Cardiac septum (tissue), 1 donor: Measurements from ENCODE around the gene KCNS3. TPM values are rescaled to one million over a fixed set of nuclear protein-coding genes. Genes with fewer than 3 reads are reported as not detected.

Experiments used
- DNase-seq: peaks from one replicate; pipeline ENCODE4 v3.0.0-alpha.2; 2020; ENCODE audit warnings: low spot score
- intact Hi-C: fragments of 100-400 bp; cut with DNase I; formaldehyde crosslinking; loops from one replicate; pipeline ENCODE4 v1.14.0; 2022
- total RNA-seq: library from RNA; stranded (reverse); fragmentation: NEBNext Ultra II Directional; extraction: Animal tissue kit (Norgen Biotek cat#: 25700); gene quantifications from one replicate; pipeline ENCODE4 v1.2.1, GENCODE V29; 2021
- donor health status: DM: no; HTN: no; CAD: no.

The KCNS3 gene
- total RNA-seq, 1 donor from 2014 or later: 3.7 TPM

GRCh38 chr2:17873021-17873420 is 5.4 kb upstream of the KCNS3 start:
- intact Hi-C loops: no loop called here
- no peak for DNase-seq

- no peak for DNase-seq
- intact Hi-C loops: no loop called here
These were observed 1.9 kb upstream of the KCNS3 start for GRCh38 chr2:17876590-17876989.

GRCh38 chr2:17877811-17878280 is 621 bp upstream of the KCNS3 start:
- no peak for DNase-seq
- intact Hi-C loops: no loop called here

- intact Hi-C loops: no loop called here
- no peak for DNase-seq
These were observed 858 bp downstream of the KCNS3 start for GRCh38 chr2:17879137-17879912.

GRCh38 chr2:17879913-17880274 is 1.4 kb downstream of the KCNS3 start:
- intact Hi-C loops: no loop called here
- DNase-seq: no peak

- no peak for DNase-seq
- intact Hi-C loops: no loop called here
These were observed 14.5 kb downstream of the KCNS3 start for GRCh38 chr2:17892770-17893534.

- intact Hi-C loops: no loop called here
- DNase-seq: no peak
These were observed 15.5 kb downstream of the KCNS3 start for GRCh38 chr2:17894005-17894404.

- intact Hi-C loops: no loop called here
- no peak for DNase-seq
These were observed 16.1 kb downstream of the KCNS3 start for GRCh38 chr2:17894556-17894955.

- DNase-seq: no peak
- intact Hi-C loops: no loop called here
These were observed 21.4 kb downstream of the KCNS3 start for GRCh38 chr2:17899871-17900270.

GRCh38 chr2:17901246-17901645 is 22.8 kb downstream of the KCNS3 start:
- no peak for DNase-seq
- intact Hi-C loops: no loop called here

GRCh38 chr2:17910980-17911379 is 32.5 kb downstream of the KCNS3 start:
- intact Hi-C loops: no loop called here
- DNase-seq: no peak

GRCh38 chr2:17911491-17912260 is 33.2 kb downstream of the KCNS3 start:
- intact Hi-C loops: no loop called here
- no peak for DNase-seq

- DNase-seq: no peak
- intact Hi-C loops: no loop called here
These were observed 33.8 kb downstream of the KCNS3 start for GRCh38 chr2:17912266-17912691.

- intact Hi-C loops: no loop called here
- DNase-seq: no peak
These were observed 36.6 kb downstream of the KCNS3 start for GRCh38 chr2:17915099-17915498.

- no peak for DNase-seq
- intact Hi-C loops: no loop called here
These were observed 37.5 kb downstream of the KCNS3 start for GRCh38 chr2:17915811-17916518.

- intact Hi-C loops: no loop called here
These were observed 38.1 kb downstream of the KCNS3 start for GRCh38 chr2:17916584-17916983.

GRCh38 chr2:17918789-17919188 is 40.3 kb downstream of the KCNS3 start:
- intact Hi-C loops: no loop called here
- DNase-seq: no peak

More at GRCh38 chr2:17916584-17916983, 38.1 kb downstream of the KCNS3 start:
- DNase-seq: no peak

GRCh38 chr2:17930773-17931172 is 52.3 kb downstream of the KCNS3 start:
- DNase-seq: no peak
- intact Hi-C loops: no loop called here

GRCh38 chr2:17933256-17933655 is 54.8 kb downstream of the KCNS3 start:
- intact Hi-C loops: no loop called here
- no peak for DNase-seq

- DNase-seq: no peak
- intact Hi-C loops: no loop called here
These were observed 56.3 kb downstream of the KCNS3 start for GRCh38 chr2:17934721-17935120.
